Lower lobe of right lung (tissue), 2 donors: ENCODE measurements around the gene MAGI1. TPM values are rescaled to one million over a fixed set of nuclear protein-coding genes. Genes with fewer than 3 reads are reported as not detected.

Experiments
- ATAC-seq, 2 donors: fragments of 200-7000 bp; cut with Tn5 transposase; one replicate each; pipeline ENCODE4 v1.9.1; 2020 to 2022; ENCODE audit warnings: mild to moderate bottlenecking in 2 of 2, moderate library complexity in 2 of 2
- DNase-seq: peaks from one replicate; pipeline ENCODE4 v3.0.0-alpha.2; 2020
- H3K27ac ChIP-seq: fragments of 200-600 bp; one replicate; pipeline ENCODE4 v1.8.0; 2022
- H3K27me3 ChIP-seq: fragments of 200-600 bp; one replicate; pipeline ENCODE4 v1.8.0; 2022; ENCODE audit warnings: low read depth
- H3K36me3 ChIP-seq: fragments of 200-600 bp; one replicate; pipeline ENCODE4 v1.8.0; 2022; ENCODE audit warnings: mild to moderate bottlenecking
- H3K4me1 ChIP-seq: fragments of 200-600 bp; one replicate; pipeline ENCODE4 v1.8.0; 2022
- H3K4me3 ChIP-seq: fragments of 200-600 bp; one replicate; pipeline ENCODE4 v1.8.0; 2022; ENCODE audit warnings: mild to moderate bottlenecking
- H3K9me3 ChIP-seq: fragments of 200-600 bp; one replicate; pipeline ENCODE4 v1.8.0; 2022
- CTCF ChIP-seq: fragments of 200-600 bp; IDR thresholded peaks from one replicate; pipeline ENCODE4 v1.8.0; 2022; ENCODE audit warnings: antibody characterized with exemption, mild to moderate bottlenecking
- intact Hi-C: fragments of 100-400 bp; cut with DNase I; formaldehyde crosslinking; loops from one replicate; pipeline ENCODE4 v1.11.0; 2022
- total RNA-seq: library from RNA; stranded (reverse); fragmentation: NEBNext Ultra II Directional; extraction: Animal tissue kit (Norgen Biotek cat#: 25700); gene quantifications from one replicate; pipeline ENCODE4 v1.2.1, GENCODE V29; 2021
- donor health status: DM: no; HTN: yes; CAD: no; lungs with severe emphysema.

Gene MAGI1
- total RNA-seq, 1 donor from 2014 or later, result 35.5 TPM

GRCh38 chr3:65936908-65937638, 101.6 kb downstream of the MAGI1 start:
- Histone ChIP-seq H3K4me1 (peaks cover 20% of the 10 kb centered on the region), H3K36me3 (no peaks in the 10 kb centered on the region), H3K27me3 (no peaks in the 10 kb centered on the region), H3K4me3 (no peak overlapping the region), H3K27ac (peak overlapping the region; percentile 12), H3K9me3 (peaks cover 5% of the 10 kb centered on the region)
- ATAC-seq (peak in 1 of 2 donors; percentile 33), DNase-seq (no peak)
- TF ChIP-seq CTCF, result no peak
- intact Hi-C loops, result no loop called here

GRCh38 chr3:65935724-65936123, 103.0 kb downstream of the MAGI1 start:
- H3K4me3 ChIP-seq, result no peak overlapping the region
- H3K36me3 ChIP-seq, result no peaks in the 10 kb centered on the region
- no peaks in the 10 kb centered on the region for H3K27me3 ChIP-seq
- H3K9me3 ChIP-seq, result peaks cover 5% of the 10 kb centered on the region
- no peak for DNase-seq
- TF ChIP-seq CTCF, result no peak
- peak overlapping the region; percentile 0 for H3K27ac ChIP-seq
- no peak for ATAC-seq
- intact Hi-C loops, result no loop called here
- H3K4me1 ChIP-seq, result peaks cover 20% of the 10 kb centered on the region

DNA sequence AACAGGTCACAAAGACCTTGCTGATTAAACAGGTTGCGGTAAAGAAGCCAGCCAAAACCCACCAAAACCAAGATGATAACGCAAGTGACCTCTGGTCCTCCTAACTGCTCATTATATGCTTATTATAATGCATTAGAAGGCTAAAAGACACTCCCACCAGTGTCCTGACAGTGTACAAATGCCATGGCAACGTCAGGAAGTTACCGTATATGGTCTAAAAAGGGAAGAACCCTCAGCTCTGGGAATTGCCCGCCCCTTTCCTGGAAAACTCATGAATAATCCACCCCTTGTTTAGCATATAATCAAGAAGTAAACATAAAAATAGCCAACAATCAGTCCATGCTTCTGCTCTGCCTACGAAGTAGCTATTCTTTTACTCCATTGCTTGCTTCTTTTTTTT, 108.1 kb downstream of the MAGI1 start:
- Histone ChIP-seq H3K9me3 (peaks cover 5% of the 10 kb centered on the region), H3K27ac (no peak overlapping the region), H3K27me3 (no peaks in the 10 kb centered on the region), H3K36me3 (no peaks in the 10 kb centered on the region), H3K4me1 (peaks cover 8% of the 10 kb centered on the region), H3K4me3 (no peak overlapping the region)
- intact Hi-C loops, result no loop called here
- no peak for ATAC-seq
- DNase-seq, result no peak
- TF ChIP-seq CTCF, result no peak

- no peak for TF ChIP-seq CTCF
- H3K9me3 ChIP-seq, result peaks cover 2% of the 10 kb centered on the region
- no peaks in the 10 kb centered on the region for H3K36me3 ChIP-seq
- peaks cover 8% of the 10 kb centered on the region for H3K4me1 ChIP-seq
- no peaks in the 10 kb centered on the region for H3K27me3 ChIP-seq
- no peak overlapping the region for H3K27ac ChIP-seq
- ATAC-seq (peak; percentile 38 to 69), DNase-seq (no peak)
- H3K4me3 ChIP-seq, result no peak overlapping the region
- intact Hi-C loops, result no loop called here
These were observed 110.6 kb downstream of the MAGI1 start for GRCh38 chr3:65928110-65928509.

GRCh38 chr3:65927576-65927975, 111.1 kb downstream of the MAGI1 start:
- intact Hi-C loops, result no loop called here
- no peak for TF ChIP-seq CTCF

More at GRCh38 chr3:65927576-65927975, 111.1 kb downstream of the MAGI1 start:
- H3K4me1 ChIP-seq, result peaks cover 8% of the 10 kb centered on the region
- H3K36me3 ChIP-seq, result no peaks in the 10 kb centered on the region
- no peak overlapping the region for H3K4me3 ChIP-seq
- H3K9me3 ChIP-seq, result no peaks in the 10 kb centered on the region
- H3K27me3 ChIP-seq, result no peaks in the 10 kb centered on the region
- peak; percentile 59 to 68 for ATAC-seq
- DNase-seq, result no peak
- no peak overlapping the region for H3K27ac ChIP-seq
